NCI-H2107 (cell line): ENCODE data around the gene DYTN.
"Not testable (repeated sequence)": the region's sequence is repeated elsewhere in the genome, so short reads cannot be mapped to it uniquely, and the experiment has no call there.

ENCODE experiments used
- DNase-seq: peaks from one replicate; lab custom pipeline; 2025; lab: John Stamatoyannopoulos, UW

The DYTN gene, protein sequence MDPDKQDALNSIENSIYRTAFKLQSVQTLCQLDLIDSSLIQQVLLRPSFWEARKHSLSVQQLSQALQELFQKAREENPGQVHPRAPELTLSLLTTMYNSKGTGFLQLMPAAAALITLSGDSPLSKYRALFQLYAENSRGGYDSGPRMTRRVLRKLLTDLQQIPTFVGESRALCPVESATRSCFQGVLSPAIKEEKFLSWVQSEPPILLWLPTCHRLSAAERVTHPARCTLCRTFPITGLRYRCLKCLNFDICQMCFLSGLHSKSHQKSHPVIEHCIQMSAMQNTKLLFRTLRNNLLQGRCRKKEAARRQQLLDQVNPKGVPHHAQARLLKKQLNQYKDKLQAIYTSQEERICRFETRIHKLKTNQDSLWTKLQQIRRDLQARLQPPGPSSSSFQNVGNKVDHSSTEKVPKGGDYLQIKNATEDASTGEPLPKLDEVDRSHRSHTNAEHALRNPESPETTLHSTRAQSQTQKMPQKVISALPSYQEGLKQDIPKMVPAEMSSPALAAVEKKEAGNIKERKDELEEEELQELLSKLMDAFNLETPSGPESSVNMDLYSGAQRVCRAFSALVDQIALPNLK

DNA sequence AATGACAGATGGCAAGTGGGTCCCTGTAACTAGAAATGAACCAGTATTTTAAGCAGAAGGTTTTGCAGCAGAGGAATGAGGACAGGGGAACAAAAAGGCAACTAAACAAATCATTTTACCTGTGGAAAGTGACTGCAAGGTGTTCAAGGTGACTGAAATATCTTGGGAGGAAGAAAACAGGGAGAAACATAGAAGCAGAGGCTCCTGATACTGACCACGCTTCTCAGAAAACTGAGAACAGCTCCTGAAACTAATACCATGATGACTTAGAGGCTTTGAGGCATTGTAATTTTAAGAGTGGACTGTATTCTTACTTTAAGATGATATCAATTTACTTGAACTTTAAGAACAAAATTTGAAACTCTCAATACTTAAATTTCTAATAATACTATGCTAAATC, at the start of gene DYTN:
DYTN (minus strand) TSS at position 101 of the 400 bp plus-strand sequence. CDS start 117 bp downstream, outside the sequence.
- DNase-seq: no peak

DNA sequence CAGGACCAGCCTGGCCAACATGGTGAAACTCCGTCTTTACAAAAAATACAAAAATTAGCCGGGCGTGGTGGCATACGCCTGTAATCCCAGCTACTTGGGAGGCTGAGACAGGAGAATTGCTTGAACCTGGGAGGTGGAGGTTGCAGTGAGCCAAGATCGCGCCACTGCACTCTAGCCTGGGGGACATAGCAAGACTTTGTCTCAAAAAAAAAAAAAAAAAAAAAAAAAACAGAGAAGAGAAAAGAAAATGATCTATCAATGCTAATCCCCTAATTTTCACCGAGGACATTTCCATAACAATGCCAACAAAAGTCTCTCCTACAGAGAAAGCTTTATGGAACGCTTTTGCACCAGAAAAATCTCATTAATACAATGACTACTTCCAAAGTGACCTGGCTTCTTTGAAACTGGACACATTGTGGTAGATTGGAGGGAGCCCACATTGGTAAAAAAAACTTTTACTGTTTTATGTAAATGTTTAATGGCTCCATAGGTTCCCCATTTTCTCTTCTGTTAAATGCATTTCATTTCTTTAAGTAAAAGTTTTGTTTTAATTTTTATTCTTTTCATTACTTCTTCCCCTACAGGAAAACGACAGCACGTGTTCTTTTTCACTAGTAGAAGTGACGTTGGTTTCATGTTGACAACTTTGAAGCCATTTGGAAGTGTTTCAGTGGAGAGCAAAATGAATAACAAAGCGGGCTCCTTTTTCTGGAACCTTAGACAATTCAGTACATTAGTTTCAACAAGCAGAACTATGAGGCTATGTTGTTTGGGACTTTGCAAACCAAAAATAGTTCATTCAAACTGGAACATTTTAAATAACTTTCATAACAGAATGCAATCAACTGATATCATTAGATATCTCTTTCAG, 48.1 kb upstream of the DYTN start:
- DNase-seq: no peak

DNA sequence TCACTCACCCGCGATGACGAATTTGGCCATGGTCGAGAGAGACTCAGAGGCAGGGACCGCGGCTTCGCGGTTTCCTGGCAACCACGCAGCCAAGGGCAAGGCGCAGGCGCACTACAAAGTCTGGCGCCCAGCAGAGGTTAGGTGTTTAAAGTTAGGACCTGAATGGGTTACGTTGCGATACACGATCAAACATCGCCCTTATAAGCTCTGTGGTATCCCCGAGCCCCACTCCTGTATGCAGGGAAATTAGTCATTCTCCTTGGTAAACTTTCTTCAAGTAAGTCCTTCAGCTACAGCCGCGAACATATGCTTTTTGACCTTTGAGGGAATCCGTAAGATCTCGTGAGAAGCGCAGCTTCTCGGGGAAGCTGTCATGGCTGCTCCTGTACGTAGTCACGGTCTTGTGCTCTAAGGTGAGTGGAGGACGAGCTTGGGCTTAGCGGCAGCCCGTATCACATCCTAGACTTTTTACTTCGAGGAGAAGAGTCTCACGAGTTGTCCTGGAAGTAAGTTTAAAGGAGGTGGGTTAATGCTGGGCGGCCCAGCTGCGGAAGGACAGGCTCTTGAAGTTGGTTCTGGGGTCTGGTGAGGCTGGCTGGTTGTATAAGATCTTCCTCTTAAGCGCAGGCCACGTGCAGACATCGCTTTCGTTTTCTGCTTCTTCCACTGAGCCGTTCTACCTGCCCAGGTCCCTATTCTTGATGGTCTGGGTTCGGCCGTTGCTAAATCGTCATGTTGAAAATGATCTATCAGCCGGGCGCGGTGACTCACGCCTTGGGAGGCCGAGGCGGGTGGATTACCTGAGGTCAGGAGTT, 47.3 kb upstream of the DYTN start, which contains the start of the genes FASTKD2 and MDH1B:
FASTKD2 (plus strand) TSS at position 365 of the 815 bp plus-strand sequence. CDS start 1,088 bp downstream, outside the sequence.
MDH1B (minus strand) TSS at position 87 of the 815 bp plus-strand sequence; CDS start at position 30, 57 bp downstream.
- peak; percentile 40 for DNase-seq

DNA sequence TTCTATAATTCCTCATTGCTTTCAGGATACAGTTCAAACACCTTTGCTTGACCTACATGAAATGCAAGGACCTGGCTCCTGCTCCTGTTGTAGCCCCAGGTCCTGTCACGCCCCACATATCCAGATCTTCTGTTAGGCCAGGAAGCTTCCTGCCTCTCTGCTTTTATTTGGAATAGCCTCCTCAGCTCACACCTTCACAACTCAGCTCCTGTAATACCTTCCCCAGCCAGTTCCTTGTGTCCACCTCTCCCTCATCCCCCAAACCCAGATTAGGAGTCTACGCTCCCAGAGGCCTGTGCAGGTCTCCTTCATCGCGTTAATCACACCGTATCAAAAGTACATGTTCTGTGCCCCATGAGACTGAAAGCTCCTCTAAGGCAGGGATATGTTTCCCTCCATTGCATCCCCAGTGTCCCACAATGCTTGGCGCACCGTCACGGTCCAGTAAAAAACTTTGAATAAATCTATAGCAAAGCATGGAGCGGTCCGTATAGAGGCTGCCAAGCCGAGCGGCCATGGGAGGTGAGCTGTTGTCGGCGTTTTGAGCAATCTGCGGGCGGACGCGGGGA, 46.6 kb upstream of the DYTN start:
- DNase-seq: no peak

DNA sequence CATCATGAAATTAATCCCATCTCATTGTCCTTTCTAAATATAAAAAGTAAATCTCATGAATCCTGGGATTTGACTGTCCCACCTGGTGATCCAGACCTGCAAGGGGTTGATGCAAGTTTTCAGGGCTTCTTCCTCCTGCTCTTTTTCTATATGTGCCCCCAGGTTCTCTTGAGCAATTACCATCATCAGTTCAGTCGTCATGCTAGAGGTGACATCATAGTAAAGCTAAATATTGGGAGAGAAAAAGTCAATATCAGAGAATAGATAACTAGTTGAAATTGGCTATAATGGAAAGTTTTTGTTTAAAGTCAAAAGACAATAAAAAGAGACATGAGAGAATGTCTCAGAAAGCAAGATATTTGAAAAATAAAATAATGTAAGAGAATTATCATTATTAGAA, 38.6 kb upstream of the DYTN start:
- DNase-seq: no peak

DNA sequence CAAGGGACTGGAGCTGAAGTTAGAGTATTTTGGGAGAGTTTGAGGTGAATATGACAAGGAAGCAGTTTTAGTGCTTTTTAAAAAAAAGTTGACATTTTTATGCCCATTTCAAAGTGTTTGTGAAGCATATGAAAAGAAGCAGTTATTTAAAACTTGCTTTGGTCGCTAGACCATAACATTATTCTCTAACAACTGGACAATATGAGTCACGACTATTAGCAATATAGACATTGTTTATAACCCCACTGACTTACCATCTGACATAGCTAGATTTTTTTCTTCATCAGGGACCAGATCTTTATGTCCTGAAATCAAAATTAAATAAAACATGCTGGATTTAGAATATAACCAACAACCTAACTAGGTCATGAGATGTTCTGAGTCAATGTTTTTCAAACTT, 22.6 kb upstream of the DYTN start:
- no peak for DNase-seq

DNA sequence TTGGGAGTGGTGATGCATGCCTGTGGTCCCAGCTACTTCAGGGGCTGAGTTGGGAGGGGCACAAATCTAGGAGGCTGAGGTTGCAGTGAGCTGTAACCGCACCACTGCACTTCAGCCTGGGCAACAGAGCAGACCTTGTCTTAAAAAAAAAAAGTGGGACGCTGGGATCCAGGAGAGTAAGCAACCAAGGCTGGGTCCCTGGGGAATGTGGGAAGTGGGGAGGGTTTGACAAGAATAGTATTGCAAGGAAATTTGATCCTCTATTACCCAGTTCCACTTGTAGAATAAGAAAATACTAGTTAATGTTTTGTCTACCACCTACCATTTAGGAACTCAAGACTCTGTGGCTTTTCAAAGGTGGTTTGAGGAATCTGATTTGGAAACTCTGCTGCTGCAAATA, 21.1 kb upstream of the DYTN start:
- DNase-seq: peak; percentile 7

DNA sequence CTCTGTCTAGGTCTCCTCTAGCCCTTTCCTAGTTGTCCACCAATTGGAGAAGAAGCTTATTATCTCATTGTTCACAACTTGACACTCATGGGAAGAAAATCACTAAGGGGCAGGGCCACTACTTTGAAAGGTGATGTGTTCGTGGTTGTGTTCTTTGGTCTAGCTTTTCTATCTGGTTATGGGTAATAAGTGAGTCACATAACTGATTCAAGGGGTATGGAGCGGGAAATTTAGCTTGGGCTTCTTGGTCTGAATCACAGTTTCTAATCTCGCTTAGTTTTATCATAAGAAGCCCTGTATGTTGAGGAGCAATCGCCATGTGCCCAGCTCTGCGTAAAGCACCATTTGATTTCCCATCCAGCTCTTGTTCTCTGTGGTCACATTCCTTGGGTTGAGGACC, 18.7 kb upstream of the DYTN start:
- DNase-seq: no peak

DNA sequence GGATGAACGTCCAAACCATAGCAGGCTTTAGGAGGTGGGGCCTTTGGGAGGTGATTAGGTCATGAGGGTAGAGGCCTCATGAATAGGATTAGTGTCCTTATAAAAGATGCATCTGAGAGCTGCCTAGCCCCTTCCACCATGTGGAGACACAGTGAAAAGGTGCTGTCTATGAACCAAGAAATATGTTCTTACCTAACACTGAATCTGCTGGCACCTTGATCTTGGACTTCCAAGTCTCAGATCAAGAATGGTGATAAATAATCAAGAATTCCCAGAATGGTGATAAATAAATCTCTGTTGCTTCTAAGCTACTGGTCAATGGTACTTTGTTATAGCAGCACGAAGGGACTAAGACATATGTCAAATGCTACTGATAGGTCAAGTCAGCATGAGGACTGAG, 15.1 kb upstream of the DYTN start:
- DNase-seq: no peak

DNA sequence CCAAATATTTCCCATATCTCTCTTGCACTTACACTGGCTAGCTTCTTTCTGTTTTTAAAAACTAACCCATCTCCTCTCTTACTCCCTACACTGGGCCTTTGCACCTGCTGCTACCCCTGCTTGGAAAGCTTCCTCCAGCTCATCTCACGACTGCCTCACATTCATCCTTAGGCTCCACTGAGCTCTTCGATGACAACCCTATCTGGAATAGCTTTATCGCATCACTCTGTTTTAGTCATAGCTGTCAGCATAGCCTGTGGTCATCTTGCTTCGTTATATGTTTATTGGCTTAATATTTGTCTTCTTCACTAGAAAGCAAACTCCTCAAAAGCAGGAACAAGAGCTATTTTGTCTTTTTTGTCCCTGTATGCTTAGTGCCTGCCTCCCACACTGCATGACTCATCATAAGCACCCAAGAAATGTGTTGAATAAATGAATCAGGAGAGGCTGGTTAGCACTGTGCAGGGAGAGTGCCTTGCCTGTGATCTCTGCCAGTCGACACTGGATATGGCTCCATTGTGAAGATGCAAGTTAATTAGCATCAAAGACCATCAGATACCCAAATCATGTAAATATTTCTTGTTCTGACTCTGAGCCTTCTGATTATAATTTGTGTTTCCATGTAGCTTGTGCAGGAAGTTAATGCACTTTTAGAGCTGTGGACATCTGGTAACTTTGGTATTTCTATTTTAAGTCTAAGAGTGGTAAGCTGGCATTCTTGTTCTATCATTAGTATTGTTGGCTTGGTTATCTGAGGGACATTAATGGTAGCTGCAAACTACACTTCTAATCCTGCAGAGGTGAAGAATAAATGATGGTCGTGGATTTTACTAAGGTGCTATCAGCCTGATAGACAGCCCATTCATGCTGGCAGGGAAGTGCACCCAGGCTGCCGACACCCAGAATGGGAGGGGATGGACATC, 10.3 kb upstream of the DYTN start:
- no peak for DNase-seq

DNA sequence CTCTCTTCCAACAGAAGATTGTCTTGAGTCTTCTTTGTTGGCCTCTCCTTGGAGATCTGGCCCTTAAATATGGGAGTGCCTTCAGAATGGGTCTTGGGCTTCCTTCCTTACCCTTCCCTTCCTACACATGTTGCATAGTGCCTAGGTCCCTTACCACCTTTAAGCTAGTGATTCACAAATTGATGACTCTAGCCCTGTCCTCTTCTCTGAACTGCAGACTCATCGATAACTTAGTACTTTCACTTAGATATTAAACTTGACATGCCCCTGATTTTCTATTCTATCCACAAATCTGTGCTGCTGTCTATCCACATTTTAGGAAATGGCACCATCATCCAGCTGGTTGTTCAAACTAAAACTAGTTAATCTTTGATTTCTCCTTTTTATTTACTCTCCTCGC, 9.1 kb upstream of the DYTN start:
- no peak for DNase-seq

DNA sequence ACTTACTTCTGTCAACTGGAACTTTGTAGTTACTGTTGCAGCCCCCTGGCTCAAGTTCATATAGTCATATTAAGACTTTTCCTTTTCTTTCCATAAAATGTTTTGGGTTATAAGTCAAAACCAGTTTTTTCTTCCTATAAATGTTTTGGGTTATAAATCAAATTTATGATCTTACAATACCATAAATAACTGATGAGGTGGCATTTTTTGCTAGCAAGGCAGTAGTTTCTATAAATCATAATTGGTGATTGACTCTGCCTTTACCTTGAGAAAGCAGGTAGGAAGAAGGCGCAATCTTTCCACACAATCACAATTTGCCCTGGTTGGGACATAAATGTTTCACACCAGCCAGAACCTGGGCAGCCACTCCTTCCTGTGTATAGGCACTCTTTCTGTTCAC, 5.1 kb upstream of the DYTN start:
- DNase-seq: no peak

DNA sequence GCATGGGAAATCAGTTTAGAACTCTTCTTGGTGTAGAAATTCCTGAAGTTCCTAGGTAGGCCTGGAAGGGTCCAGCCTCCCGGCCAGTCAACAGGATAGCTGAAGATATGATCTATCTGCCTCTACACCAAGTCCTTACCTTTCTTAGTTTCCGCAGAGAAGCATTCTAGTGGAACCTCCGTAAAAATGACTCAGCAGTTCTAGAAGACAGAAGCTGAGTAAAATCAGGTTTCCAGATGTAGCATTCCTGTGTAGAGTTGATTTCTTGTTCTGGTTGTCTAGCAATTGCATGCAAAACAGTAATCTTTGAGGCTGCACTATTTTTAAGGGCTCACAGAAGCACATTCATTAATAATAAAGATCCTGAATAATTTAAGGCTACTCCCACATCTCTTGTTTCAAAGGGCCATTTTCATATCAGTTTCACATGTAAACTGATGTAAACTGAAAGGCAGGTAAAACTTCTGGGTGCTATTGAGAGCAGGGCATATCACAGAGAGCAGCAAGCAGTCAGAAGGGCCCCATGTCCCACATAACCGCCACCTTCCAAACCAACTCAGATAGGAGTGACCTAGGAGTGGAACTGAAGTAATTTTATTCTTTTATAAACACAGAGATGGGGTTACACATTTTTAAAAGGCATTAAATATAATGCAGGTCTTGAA, 3.2 kb upstream of the DYTN start:
- no peak for DNase-seq

DNA sequence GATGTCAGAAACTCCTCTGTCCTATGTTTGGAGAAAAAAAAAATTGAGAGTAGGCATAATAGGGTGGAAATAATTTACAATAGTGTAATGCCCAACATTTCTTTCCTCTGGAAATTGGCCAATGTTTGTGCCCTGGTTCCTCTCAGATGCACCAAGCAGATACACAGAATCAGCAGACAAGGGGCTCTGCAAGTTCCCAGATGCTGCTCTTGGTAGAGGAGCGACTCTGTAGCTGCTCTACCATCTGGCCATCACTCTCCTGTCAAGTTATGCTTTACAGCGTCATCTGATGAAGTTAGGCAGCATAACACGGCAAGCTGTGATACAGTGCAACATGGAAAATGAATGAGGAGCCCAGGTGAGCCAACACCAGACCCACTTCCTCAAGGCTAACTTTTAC, 1.6 kb downstream of the DYTN start:
- DNase-seq: no peak

DNA sequence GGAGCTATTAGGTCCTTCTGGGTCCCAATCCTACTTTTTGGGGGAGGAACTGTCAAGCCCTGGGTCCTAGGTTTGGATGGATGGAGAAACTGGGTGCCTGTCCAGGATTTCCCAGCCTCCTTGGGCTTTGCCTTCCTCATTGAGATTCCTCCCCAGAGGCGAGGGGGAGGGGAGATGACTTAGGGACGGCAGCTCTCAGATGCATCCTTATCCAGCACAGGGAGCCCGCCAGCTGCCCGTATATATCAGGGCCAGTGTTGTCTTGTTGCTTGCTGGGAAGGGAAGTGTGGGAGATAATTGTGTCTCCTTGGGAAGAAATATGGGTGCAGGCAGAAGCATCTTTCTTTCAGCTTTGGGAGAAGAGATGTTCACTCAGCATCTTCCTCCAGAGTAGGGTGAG, 3.0 kb downstream of the DYTN start:
- not testable (repeated sequence) for DNase-seq

DNA sequence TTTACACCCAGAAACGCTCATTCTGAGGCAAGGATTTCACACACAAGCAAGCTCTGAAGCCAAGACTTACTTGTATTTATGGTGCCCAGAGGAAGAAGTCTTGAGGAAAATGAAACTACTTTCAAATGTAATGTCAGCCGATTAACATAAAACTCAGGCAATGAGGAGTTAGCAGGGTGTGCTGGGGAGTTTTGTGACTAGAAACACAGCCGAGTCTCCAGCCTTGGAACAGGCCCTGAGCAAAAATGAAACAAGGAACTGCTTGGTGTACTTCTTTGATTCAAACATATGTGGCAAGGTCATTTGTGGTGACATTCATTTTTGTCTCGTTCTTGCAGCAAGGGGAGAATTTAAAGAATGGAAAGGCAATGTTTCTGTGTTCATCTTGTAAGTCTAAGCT, 4.5 kb downstream of the DYTN start:
- DNase-seq: no peak

DNA sequence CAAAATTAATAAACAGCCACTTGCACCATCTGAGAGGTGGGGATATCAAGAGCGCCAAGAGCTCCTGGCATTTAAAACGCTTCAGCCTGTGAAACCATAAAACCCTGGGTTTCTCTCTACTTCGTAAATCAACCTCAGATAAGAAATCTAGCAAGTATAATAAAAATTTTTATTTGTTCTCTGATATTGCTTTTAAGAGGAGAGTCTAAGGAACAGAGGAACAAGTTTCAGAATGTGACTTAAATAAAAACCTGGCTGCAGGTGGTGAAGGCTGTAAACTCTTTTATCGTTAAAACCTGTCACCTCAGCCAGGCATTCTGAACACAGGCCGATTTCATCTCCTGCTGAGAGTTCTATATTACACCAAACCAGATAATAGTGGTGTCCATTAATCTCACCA, 9.9 kb downstream of the DYTN start:
- DNase-seq: no peak

DNA sequence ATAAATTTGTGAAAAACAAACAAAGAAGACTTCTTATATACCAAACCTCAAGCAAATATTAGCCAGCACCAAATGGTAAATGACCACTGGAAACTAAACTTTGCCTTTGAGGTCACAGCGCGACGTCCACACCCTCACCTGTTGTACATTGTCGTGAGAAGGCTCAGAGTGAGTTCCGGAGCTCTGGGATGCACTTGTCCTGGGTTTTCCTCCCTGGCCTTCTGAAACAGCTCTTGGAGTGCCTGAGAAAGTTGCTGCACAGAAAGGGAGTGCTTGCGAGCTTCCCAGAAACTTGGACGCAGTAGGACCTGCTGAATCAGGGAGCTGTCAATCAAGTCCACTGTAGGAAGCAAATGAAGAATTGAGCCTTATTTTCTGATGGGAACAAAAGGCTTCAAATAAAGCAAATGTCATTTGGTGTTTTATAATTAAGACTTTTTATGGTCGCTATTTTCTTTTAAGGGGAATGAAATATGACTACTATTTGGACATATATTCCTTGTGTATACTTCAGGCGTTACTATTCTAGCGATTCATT, 11.0 kb downstream of the DYTN start:
- DNase-seq: no peak

DNA sequence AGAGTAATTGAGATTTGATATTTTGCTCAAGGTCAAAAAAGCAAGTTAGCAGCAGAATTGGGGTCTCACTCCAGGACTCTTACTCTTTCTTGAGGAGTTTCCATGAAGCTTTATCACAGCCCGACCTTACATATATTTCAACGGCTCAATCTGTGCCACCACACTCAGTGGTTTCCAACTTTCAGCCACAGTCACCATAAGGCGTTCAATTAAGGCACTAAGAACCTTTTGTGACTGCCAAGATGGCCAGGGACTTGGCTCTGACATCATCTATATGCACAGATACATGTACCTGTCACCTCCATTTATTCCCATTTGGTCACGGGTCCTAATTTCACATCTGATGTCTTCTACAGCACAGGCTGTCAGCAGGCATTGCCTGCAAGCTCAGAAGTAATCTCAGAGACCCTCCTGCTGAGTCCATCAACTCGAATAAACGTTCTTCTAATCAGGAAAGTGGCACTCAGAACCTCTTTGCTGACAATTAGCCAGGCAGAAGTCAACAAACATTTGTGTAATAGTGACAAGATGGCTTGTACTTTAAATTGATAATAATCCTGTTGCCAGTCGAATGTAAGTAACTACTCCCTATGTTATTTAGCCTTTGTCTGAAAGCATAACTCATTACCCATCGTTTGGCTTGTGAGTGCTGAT, 16.1 kb downstream of the DYTN start:
- DNase-seq: no peak
